ENCODE results near the gene PRKCA. TPM values are rescaled to one million over a fixed set of nuclear protein-coding genes. Genes with fewer than 3 reads are reported as not detected.

Gene PRKCA
- total RNA-seq, 1 experiment from 2014 or later: 22.6 TPM

DNA sequence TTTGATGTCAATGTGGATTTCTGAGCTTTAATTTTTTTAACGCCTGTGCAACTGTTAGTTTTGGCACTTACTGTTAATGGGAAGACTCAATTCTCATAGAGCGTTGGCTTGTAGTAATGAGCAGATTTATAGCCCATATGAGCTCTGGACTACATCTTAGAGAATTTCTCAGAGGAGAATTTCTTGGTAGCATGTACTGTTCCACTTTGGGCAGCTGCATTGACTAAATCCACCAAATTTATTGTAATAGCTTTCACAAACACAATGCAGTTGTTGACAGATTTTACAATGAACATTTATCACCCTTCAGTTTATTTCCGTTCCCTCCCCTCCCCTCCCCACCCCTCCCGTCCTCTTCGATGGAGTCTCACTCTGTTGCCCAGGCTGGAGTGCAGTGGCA lies 193.9 kb downstream of the PRKCA start:
- peaks cover 9% of the 10 kb centered on the region for H3F3A ChIP-seq (ENCODE audit: low read length, unreplicated experiment)
- no peak overlapping the region for H3K4me3 ChIP-seq (ENCODE audit: low read length)
- H3K9ac ChIP-seq (ENCODE audit: low read length): no peak overlapping the region
- H3K27me3 ChIP-seq (ENCODE audit: low read length): no peaks in the 10 kb centered on the region
- ChIA-PET POLR2A (ENCODE audit: unreplicated experiment) (no interaction called here), CTCF (no interaction called here)
- intact Hi-C loops (cut with micrococcal nuclease): no loop called here
- peaks cover 23% of the 10 kb centered on the region for H3K79me2 ChIP-seq (ENCODE audit: low read length)
- DNase-seq (no peak), ATAC-seq (no peak)
- H3K27ac ChIP-seq (ENCODE audit: low read length): no peak overlapping the region
- H4K20me1 ChIP-seq (ENCODE audit: low read length): no peaks in the 10 kb centered on the region
- 0 out of 2 replicates have a peak, but pooled peaks cover 3% of the 10 kb centered on the region for H3K36me3 ChIP-seq (ENCODE audit: low read depth, low read length)
- BruUV-seq (replicated peaks): no TSS peak
- TF ChIP-seq CTCF (conservative IDR thresholded peaks at IDR 0.05; ENCODE audit: low read depth, low read length): no peak
- no peak for TF ChIP-seq EZH2 (IDR thresholded peaks at IDR 0.05; ENCODE audit: low read length, unreplicated experiment)
- H3K4me1 ChIP-seq (ENCODE audit: insufficient read depth, low read length): peaks cover 28% of the 10 kb centered on the region
- H2AFZ ChIP-seq (ENCODE audit: low read length): no peak overlapping the region
- no peaks in the 10 kb centered on the region for H3K9me3 ChIP-seq (ENCODE audit: low read length)
- H3K4me2 ChIP-seq (ENCODE audit: low read length): no peak overlapping the region
- H3K9me2 ChIP-seq (replicated peaks; ENCODE audit: low read length): no peaks in the 10 kb centered on the region

DNA sequence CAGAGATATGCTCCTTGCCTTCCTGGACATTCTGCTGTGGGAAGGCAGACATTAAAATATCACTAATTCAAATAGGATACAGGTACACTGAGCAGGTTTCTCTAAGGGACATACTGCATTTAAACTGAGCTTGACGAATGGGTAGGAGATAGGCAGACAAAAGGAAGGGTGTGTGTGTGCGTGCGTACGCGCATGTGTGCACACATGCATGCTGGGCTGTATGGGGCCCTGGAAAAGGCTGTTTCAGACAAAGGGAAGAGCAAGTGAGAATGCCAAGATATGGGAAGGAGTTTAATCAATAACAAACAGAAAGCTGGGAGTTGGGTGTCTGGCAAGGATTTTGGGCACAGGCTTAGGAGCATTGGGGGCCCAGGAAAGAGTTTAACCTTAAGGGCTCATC lies 196.2 kb downstream of the PRKCA start:
- H3K36me3 ChIP-seq (ENCODE audit: low read depth, low read length): 0 out of 2 replicates have a peak, but pooled peaks cover 3% of the 10 kb centered on the region

GRCh38 chr17:66506641-66507040 lies 204.2 kb downstream of the PRKCA start:
- ChIA-PET CTCF (no interaction called here), POLR2A (ENCODE audit: unreplicated experiment) (no interaction called here)
- Histone ChIP-seq H3K79me2 (ENCODE audit: low read length) (peaks cover 55% of the 10 kb centered on the region), H3K27ac (ENCODE audit: low read length) (peak overlapping the region; percentile 96), H3K4me3 (ENCODE audit: low read length) (no peak overlapping the region), H3K36me3 (ENCODE audit: low read depth, low read length) (no peaks in the 10 kb centered on the region), H3K9me3 (ENCODE audit: low read length) (no peaks in the 10 kb centered on the region), H3K9me2 (replicated peaks; ENCODE audit: low read length) (no peaks in the 10 kb centered on the region), H3F3A (ENCODE audit: low read length, unreplicated experiment) (peaks cover 9% of the 10 kb centered on the region), H2AFZ (ENCODE audit: low read length) (no peak overlapping the region), H4K20me1 (ENCODE audit: low read length) (no peaks in the 10 kb centered on the region), H3K4me2 (ENCODE audit: low read length) (peak overlapping the region; percentile 37; the same call in 1 of the 2 replicates), H3K9ac (ENCODE audit: low read length) (no peak overlapping the region), H3K4me1 (ENCODE audit: insufficient read depth, low read length) (peaks cover 71% of the 10 kb centered on the region), H3K27me3 (ENCODE audit: low read length) (no peaks in the 10 kb centered on the region)
- BruUV-seq (replicated peaks): no TSS peak
- intact Hi-C loops (cut with micrococcal nuclease): loop anchor here (5.0 kb wide), 1 partner anchor 234 kb away; no protein-coding TSS in a partner anchor
- ATAC-seq: no peak
- DNase-seq: peak; percentile 31
- no peak for TF ChIP-seq EZH2phosphoT487 (IDR thresholded peaks at IDR 0.05; ENCODE audit: borderline replicate concordance, low read length)
- no peak for TF ChIP-seq EZH2 (IDR thresholded peaks at IDR 0.05; ENCODE audit: low read length, unreplicated experiment)
- no peak for TF ChIP-seq CTCF (conservative IDR thresholded peaks at IDR 0.05; ENCODE audit: low read depth, low read length)

More for the DNA sequence above, 196.2 kb downstream of the PRKCA start:
- TF ChIP-seq EZH2 (IDR thresholded peaks at IDR 0.05; ENCODE audit: low read length, unreplicated experiment): no peak
- TF ChIP-seq EZH2phosphoT487 (IDR thresholded peaks at IDR 0.05; ENCODE audit: borderline replicate concordance, low read length): no peak
- TF ChIP-seq CTCF (conservative IDR thresholded peaks at IDR 0.05; ENCODE audit: low read depth, low read length): no peak
- BruUV-seq (replicated peaks): no TSS peak
- no peak overlapping the region for H3K9ac ChIP-seq (ENCODE audit: low read length)
- no peaks in the 10 kb centered on the region for H3K9me3 ChIP-seq (ENCODE audit: low read length)
- DNase-seq (no peak), ATAC-seq (no peak)
- no peak overlapping the region for H3K4me2 ChIP-seq (ENCODE audit: low read length)
- intact Hi-C loops (cut with micrococcal nuclease): no loop called here
- H3K9me2 ChIP-seq (replicated peaks; ENCODE audit: low read length): no peaks in the 10 kb centered on the region
- H3K27ac ChIP-seq (ENCODE audit: low read length): no peak overlapping the region
- peaks cover 8% of the 10 kb centered on the region for H3F3A ChIP-seq (ENCODE audit: low read length, unreplicated experiment)
- ChIA-PET CTCF (interaction anchor here (0.6 kb wide), 1 partner anchor 127 kb away, joined by 3 read pairs; no protein-coding TSS in a partner anchor), POLR2A (ENCODE audit: unreplicated experiment) (no interaction called here)
- H4K20me1 ChIP-seq (ENCODE audit: low read length): no peaks in the 10 kb centered on the region
- no peaks in the 10 kb centered on the region for H3K27me3 ChIP-seq (ENCODE audit: low read length)
- no peak overlapping the region for H3K4me3 ChIP-seq (ENCODE audit: low read length)
- H3K79me2 ChIP-seq (ENCODE audit: low read length): peaks cover 28% of the 10 kb centered on the region
- peaks cover 31% of the 10 kb centered on the region for H3K4me1 ChIP-seq (ENCODE audit: insufficient read depth, low read length)
- no peak overlapping the region for H2AFZ ChIP-seq (ENCODE audit: low read length)
